ENCODE results near the gene TRMT44. TPM values are rescaled to one million over a fixed set of nuclear protein-coding genes. Genes with fewer than 3 reads are reported as not detected.
"Not testable (repeated sequence)": the region's sequence is repeated elsewhere in the genome, so short reads cannot be mapped to it uniquely, and the experiment has no call there.

TRMT44 gene
- total and polyA plus RNA-seq, 5 experiments from 2014 or later = 11.3 to 37.5 (median 15.4) TPM

- Mint-ChIP-seq H3K27ac (no peak overlapping the region), H3K4me3 (no peak overlapping the region), H3K9me3 (peaks cover 0 to 2% (median 0%) of the 10 kb centered on the region in 9 donors), H3K27me3 (no peaks in the 10 kb centered on the region), H3K36me3 (peaks cover 0 to 8% (median 0%) of the 10 kb centered on the region in 3 donors), H3K4me1 (peaks cover 0 to 3% (median under 1%) of the 10 kb centered on the region in 4 donors)
- no peak for ATAC-seq
- peak in 1 of 10 donors; percentile 45 for DNase-seq
- POLR2A ChIA-PET = no interaction called here
These were observed 66.0 kb downstream of the TRMT44 start for GRCh38 chr4:8506373-8507195.

GRCh38 chr4:8507196-8507570 lies 66.6 kb downstream of the TRMT44 start:
- Mint-ChIP-seq H3K4me3 (no peak overlapping the region), H3K9me3 (peaks cover 0 to 6% (median 0%) of the 10 kb centered on the region in 9 donors), H3K27ac (no peak overlapping the region), H3K36me3 (peaks cover 0 to 8% (median 0%) of the 10 kb centered on the region in 3 donors), H3K4me1 (peaks cover 0 to 3% (median under 1%) of the 10 kb centered on the region in 4 donors), H3K27me3 (no peaks in the 10 kb centered on the region)
- ATAC-seq (no peak), DNase-seq (peak in 1 of 10 donors; percentile 45)
- POLR2A ChIA-PET = no interaction called here

- no peak for ATAC-seq
- Mint-ChIP-seq H3K27me3 (no peaks in the 10 kb centered on the region), H3K4me3 (no peak overlapping the region), H3K4me1 (peaks cover 0 to 3% (median under 1%) of the 10 kb centered on the region in 4 donors), H3K27ac (peak overlapping the region in 1 of 10 donors; percentile 50), H3K9me3 (peaks cover 0 to 10% (median 1%) of the 10 kb centered on the region in 9 donors), H3K36me3 (peaks cover 0 to 9% (median 2%) of the 10 kb centered on the region in 3 donors)
- POLR2A ChIA-PET = no interaction called here
- DNase-seq = peak in 1 of 10 donors; percentile 37
These were observed 67.0 kb downstream of the TRMT44 start for GRCh38 chr4:8507624-8508023.

- peaks cover 0 to 10% (median 8%) of the 10 kb centered on the region in 3 donors for H3K36me3 Mint-ChIP-seq
- H3K27me3 Mint-ChIP-seq = no peaks in the 10 kb centered on the region
- no peak overlapping the region for H3K27ac Mint-ChIP-seq
- POLR2A ChIA-PET = no interaction called here
- DNase-seq (peak in 1 of 10 donors; percentile 57), ATAC-seq (no peak)
- peaks cover 0 to 17% (median 5%) of the 10 kb centered on the region in 9 donors for H3K9me3 Mint-ChIP-seq
- no peak overlapping the region for H3K4me3 Mint-ChIP-seq
- peaks cover 0 to 3% (median under 1%) of the 10 kb centered on the region in 4 donors for H3K4me1 Mint-ChIP-seq
These were observed 67.7 kb downstream of the TRMT44 start for GRCh38 chr4:8508266-8508665.

- peaks cover 0 to 3% (median under 1%) of the 10 kb centered on the region in 4 donors for H3K4me1 Mint-ChIP-seq
- H3K27ac Mint-ChIP-seq = no peak overlapping the region
- peaks cover 0 to 14% (median 13%) of the 10 kb centered on the region in 3 donors for H3K36me3 Mint-ChIP-seq
- peak in 1 of 10 donors; percentile 60 for DNase-seq
- peaks cover 0 to 3% (median 0%) of the 10 kb centered on the region in 5 donors for H3K27me3 Mint-ChIP-seq
- no peak for ATAC-seq
- H3K4me3 Mint-ChIP-seq = no peak overlapping the region
- POLR2A ChIA-PET = no interaction called here
- peaks cover 0 to 22% (median 9%) of the 10 kb centered on the region in 9 donors for H3K9me3 Mint-ChIP-seq
These were observed 68.2 kb downstream of the TRMT44 start for GRCh38 chr4:8508740-8509139.

GRCh38 chr4:8509311-8509950 lies 68.9 kb downstream of the TRMT44 start:
- Mint-ChIP-seq H3K27me3 (peaks cover 0 to 3% (median 0%) of the 10 kb centered on the region in 5 donors), H3K27ac (no peak overlapping the region), H3K4me1 (peaks cover 0 to 3% (median under 1%) of the 10 kb centered on the region in 4 donors), H3K9me3 (peaks cover 0 to 22% (median 9%) of the 10 kb centered on the region in 9 donors), H3K4me3 (no peak overlapping the region), H3K36me3 (peaks cover 0 to 14% (median 13%) of the 10 kb centered on the region in 3 donors)
- DNase-seq (peak in 1 of 10 donors; percentile 58), ATAC-seq (no peak)
- POLR2A ChIA-PET = no interaction called here

GRCh38 chr4:8510191-8510590 lies 69.6 kb downstream of the TRMT44 start:
- POLR2A ChIA-PET = no interaction called here
- Mint-ChIP-seq H3K4me3 (no peak overlapping the region), H3K4me1 (peaks cover 0 to 3% (median under 1%) of the 10 kb centered on the region in 4 donors), H3K27ac (no peak overlapping the region), H3K36me3 (peaks cover 0 to 14% (median 13%) of the 10 kb centered on the region in 3 donors), H3K9me3 (peaks cover 0 to 22% (median 10%) of the 10 kb centered on the region in 9 donors), H3K27me3 (peaks cover 0 to 3% (median 0%) of the 10 kb centered on the region in 5 donors)
- peak in 1 of 10 donors; percentile 62 for DNase-seq
- no peak for ATAC-seq

- peak in 1 of 10 donors; percentile 43 for DNase-seq
- Mint-ChIP-seq H3K36me3 (peaks cover 0 to 14% (median 13%) of the 10 kb centered on the region in 3 donors), H3K27me3 (peaks cover 0 to 3% (median 0%) of the 10 kb centered on the region in 5 donors), H3K4me3 (no peak overlapping the region), H3K27ac (no peak overlapping the region), H3K4me1 (peaks cover 0 to 2% (median under 1%) of the 10 kb centered on the region in 4 donors), H3K9me3 (peaks cover 0 to 22% (median 10%) of the 10 kb centered on the region in 9 donors)
- POLR2A ChIA-PET = no interaction called here
- ATAC-seq = no peak
These were observed 70.2 kb downstream of the TRMT44 start for GRCh38 chr4:8510611-8511285.

- ATAC-seq (no peak), DNase-seq (no peak)
- peaks cover 0 to 14% (median 13%) of the 10 kb centered on the region in 3 donors for H3K36me3 Mint-ChIP-seq
- POLR2A ChIA-PET = no interaction called here
- H3K4me1 Mint-ChIP-seq = peaks cover 0 to 2% (median 0%) of the 10 kb centered on the region in 4 donors
- no peak overlapping the region for H3K4me3 Mint-ChIP-seq
- H3K9me3 Mint-ChIP-seq = peaks cover 0 to 22% (median 10%) of the 10 kb centered on the region in 9 donors
- H3K27ac Mint-ChIP-seq = no peak overlapping the region
- H3K27me3 Mint-ChIP-seq = peaks cover 0 to 4% (median 0%) of the 10 kb centered on the region in 5 donors
These were observed 71.9 kb downstream of the TRMT44 start for GRCh38 chr4:8512510-8512909.

- DNase-seq, H3K4me1 Mint-ChIP-seq, ATAC-seq, H3K4me3 Mint-ChIP-seq, H3K27ac Mint-ChIP-seq, POLR2A ChIA-PET, H3K27me3 Mint-ChIP-seq: not testable (repeated sequence)
- Mint-ChIP-seq H3K36me3 (peaks cover 0 to 14% (median 13%) of the 10 kb centered on the region in 3 donors), H3K9me3 (peaks cover 0 to 22% (median 10%) of the 10 kb centered on the region in 9 donors)
These were observed 72.5 kb downstream of the TRMT44 start for GRCh38 chr4:8513080-8513479.

- Mint-ChIP-seq H3K9me3 (peaks cover 0 to 22% (median 10%) of the 10 kb centered on the region in 9 donors), H3K4me3 (no peak overlapping the region), H3K27ac (no peak overlapping the region), H3K4me1 (no peaks in the 10 kb centered on the region), H3K36me3 (peaks cover 0 to 14% (median 13%) of the 10 kb centered on the region in 3 donors), H3K27me3 (peaks cover 0 to 4% (median 0%) of the 10 kb centered on the region in 5 donors)
- ATAC-seq (no peak), DNase-seq (peak in 1 of 10 donors; percentile 19)
- POLR2A ChIA-PET = no interaction called here
These were observed 73.4 kb downstream of the TRMT44 start for GRCh38 chr4:8513931-8514330.

GRCh38 chr4:8514391-8514790 lies 73.8 kb downstream of the TRMT44 start:
- H3K4me3 Mint-ChIP-seq = no peak overlapping the region
- POLR2A ChIA-PET = no interaction called here
- peak in 1 of 10 donors; percentile 11 for DNase-seq
- H3K27ac Mint-ChIP-seq = no peak overlapping the region
- no peak for ATAC-seq
- H3K4me1 Mint-ChIP-seq = no peaks in the 10 kb centered on the region
- H3K36me3 Mint-ChIP-seq = peaks cover 0 to 14% (median 13%) of the 10 kb centered on the region in 3 donors
- peaks cover 0 to 4% (median 0%) of the 10 kb centered on the region in 5 donors for H3K27me3 Mint-ChIP-seq
- peaks cover 0 to 22% (median 10%) of the 10 kb centered on the region in 9 donors for H3K9me3 Mint-ChIP-seq

Measured in naive thymus-derived CD8-positive, alpha-beta T cell (primary cell).